Pons (tissue), 1 donor: ENCODE measurements around the gene FUT2.
"Not testable (repeated sequence)": the region's sequence is repeated elsewhere in the genome, so short reads cannot be mapped to it uniquely, and the experiment has no call there.

Source experiments
- DNase-seq: peaks from one replicate; pipeline ENCODE4 v3.0.0-alpha.2; 2016; ENCODE audit warnings: low spot score

Gene FUT2

GRCh38 chr19:48702701-48703100 lies 6.9 kb downstream of the FUT2 start:
- no peak for DNase-seq

GRCh38 chr19:48703316-48703715 lies 7.5 kb downstream of the FUT2 start:
- DNase-seq = no peak

DNA sequence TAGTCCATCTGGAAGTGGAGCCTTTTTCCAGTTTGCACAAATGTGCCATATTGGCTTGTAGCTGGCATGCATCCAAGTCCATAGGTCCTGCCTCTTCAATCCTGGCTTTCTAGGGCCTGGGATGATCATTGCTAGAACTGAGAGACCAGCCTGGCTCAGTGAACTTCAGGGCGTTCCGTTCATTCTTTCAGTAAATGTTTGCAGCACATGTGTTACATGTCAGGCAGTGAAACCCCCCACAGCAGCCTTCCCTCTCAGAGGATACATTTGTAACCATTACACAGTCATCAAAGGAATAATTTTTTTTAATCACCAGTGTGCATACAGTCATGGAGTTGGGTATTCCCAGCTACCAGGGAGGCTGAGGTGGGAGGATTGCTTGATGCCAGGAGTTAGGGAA lies 9.7 kb downstream of the FUT2 start:
- no peak for DNase-seq

DNA sequence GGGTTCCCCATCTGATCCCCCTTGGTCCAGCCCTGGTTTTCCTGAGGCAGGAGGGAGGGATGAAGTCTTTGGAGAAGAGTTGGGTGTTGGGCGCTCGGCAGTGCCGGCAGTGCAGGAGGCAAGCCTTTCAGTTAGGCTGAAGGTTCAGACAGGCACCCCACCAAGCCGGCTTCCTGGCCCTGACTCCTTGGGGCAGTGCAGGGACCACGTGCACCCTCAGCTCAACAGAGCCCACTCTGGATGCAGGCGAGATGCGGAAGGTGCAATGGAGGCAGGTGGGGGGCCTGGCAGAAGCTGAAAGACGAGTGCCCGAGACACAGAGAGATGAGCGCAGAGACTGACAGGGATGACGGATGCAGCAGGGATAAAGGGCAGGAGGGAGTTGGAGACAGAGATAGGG lies 12.7 kb downstream of the FUT2 start:
- no peak for DNase-seq

GRCh38 chr19:48711106-48711662 lies 15.4 kb downstream of the FUT2 start:
- DNase-seq = no peak

GRCh38 chr19:48713041-48713863 lies 17.5 kb downstream of the FUT2 start:
- no peak for DNase-seq

DNA sequence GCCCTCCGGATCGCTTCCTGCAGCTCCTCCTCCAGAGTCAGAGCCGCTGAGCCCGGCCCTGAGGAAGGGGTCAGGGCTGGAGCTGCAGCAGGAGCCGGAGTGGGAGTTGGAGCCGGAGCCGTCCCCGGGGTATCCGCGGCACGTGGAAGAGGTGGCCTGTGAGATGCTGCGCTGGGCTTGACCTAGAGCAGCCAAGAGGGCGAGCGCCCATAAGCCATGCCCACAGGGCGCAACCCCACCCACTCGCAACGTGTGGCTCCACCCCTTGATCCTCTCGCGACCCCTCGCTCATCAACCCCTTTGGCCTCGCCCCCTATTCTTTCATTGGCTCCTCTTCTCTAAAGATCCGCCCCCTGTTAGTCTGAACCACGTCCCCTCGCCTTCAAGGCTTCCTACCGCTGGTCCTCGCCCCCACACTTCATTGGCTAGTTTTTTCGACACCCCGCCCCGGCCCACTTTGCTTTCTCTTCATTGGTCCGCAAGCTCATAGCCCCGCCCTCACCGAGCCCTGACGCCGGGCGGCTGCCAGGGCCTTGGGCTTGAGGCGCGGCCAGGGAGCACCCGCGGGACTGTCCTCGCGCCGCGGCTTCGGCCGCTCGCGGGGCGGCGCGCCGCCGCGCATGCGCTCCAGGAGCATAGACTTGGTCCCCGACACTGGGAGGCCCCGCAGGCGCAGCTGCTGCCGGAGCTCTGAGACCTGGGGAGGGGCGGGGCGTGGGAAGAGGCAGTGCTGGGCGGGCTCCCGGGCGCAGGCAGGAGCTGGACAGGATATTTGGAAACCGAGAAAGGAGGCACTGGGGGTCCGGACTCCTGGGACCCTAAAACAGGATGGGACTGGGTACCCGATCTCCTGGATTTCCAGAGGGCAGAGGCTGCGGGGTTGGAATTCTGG lies 18.3 kb downstream of the FUT2 start:
- DNase-seq = peak; percentile 100

GRCh38 chr19:48714759-48715675 lies 19.2 kb downstream of the FUT2 start:
- no peak for DNase-seq

DNA sequence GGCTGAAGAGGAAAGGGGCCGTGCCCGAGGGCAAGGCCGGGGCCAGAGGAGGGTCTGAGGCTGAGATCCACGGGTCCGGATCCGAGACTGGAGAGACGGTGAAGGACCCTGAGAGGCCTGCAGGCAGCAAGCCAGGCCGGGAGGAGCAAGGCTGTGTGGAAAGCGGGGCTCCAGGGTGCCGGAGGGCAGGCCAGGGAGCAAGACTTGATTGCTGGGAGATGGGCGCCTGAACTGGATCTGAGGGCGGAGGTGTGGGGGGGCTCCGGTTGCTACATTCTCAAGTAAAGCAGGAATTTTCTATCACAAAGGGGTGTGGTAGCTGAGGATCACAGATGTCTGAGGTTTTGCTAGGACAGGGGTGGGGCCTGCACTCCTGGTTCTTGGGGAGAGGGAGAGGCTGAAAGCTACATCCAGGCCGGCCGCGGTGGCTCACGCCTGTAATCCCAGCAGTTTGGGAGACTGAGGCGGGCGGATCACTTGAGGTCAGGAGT lies 20.0 kb downstream of the FUT2 start:
- DNase-seq = no peak

DNA sequence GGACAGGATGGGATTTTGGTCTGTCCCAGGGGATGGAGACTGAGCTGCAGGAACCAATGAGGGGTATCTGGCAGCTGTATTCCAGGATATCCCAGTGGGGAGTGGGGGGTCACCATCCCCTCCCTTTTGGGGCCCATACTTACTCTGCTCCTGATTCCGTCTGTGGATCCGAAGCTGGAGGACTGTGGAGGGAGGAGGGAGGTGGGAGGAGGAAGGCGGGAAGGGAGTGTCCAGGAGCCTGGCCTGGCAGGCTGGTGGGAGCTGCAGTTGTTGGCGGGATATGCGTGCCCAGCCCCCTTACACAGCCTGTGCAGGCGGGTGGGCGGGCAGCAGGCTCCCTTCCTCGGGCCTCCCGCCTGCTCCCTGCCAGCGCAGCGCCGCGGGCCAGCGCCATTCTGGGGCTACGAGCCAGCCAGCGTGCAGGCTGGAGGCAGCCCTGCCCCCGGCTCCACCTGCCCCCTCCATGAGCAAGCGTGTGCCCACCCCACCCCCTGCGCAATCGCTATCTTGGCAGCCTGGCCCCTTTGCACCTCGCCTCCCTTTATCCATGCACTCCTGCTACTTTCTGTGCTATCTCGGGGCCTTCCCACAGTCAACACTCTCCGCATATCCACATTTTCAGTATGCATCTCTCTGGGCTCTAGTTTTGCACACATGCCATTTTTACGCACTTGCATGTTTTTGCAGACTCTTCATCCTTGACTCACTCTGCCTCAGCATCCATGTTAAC lies 21.0 kb downstream of the FUT2 start:
- no peak for DNase-seq

DNA sequence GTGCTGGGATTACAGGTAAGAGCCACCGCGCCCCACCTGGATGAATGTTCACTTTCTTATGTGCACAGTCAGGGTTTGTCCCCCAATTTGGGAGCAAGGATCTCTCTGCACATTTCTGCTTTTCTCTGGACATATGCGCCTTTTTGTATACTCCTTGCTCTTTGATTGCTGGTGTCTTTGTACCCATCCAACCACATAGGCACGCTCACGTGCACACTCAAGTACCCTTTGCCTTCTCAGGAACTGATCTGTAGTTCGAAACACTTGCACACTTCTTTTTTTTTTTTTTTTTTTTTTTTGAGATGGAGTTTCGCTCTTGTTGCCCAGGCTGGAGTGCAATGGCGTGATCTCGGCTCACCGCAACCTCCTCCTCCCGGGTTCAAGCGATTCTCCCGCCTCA lies 22.3 kb downstream of the FUT2 start:
- DNase-seq = not testable (repeated sequence)

- DNase-seq = no peak
Observed at GRCh38 chr19:48718711-48719231, 23.0 kb downstream of the FUT2 start.

DNA sequence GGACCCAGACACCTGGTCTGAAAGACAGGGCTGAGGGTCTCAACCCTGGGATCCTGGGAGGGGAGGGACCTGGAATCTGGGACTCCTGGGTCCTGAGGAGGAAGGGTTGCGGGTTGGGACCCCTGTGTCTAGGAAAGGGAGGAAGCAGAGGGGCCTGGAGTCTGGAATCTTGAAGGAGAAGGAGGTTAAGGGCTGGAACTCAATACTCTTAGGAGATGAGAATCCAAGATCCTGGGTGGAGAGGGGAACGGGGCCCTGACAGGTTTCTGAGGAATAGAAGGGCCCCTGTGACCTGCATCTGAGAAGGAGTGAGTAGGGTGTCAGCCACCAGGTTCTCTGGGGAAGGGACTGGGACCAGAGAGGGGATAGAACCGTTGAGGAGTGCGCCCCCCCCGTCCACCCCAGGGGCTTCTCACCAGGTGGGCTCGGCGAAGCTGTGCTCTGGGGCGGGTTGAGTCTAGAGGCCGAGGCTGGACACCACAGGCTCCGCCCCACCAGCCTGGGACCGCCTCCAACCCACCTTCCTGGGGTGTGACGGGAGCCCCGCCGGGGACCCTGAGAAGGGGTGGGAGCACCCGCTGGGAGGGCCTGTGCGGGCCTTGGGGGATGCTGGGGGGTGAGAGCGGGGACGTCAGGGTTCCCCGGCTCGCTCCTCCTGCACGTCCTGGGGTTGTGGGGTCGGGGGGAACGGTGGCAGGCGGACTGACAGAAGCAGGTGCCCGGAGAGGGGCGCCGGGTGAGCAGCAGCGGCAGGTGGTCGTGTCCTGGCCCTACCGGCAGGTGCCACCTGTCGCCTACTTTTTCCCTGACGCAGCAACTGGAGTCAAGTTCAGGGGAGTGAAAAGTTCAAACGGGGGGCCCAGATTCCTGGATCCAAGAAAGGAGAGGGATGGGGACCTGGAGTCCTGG lies 23.7 kb downstream of the FUT2 start, which contains the start of gene MAMSTR:
Gene MAMSTR (minus strand): TSS at position 463 of the 909 bp plus-strand sequence. CDS start 694 bp downstream, outside the sequence.
- no peak for DNase-seq

DNA sequence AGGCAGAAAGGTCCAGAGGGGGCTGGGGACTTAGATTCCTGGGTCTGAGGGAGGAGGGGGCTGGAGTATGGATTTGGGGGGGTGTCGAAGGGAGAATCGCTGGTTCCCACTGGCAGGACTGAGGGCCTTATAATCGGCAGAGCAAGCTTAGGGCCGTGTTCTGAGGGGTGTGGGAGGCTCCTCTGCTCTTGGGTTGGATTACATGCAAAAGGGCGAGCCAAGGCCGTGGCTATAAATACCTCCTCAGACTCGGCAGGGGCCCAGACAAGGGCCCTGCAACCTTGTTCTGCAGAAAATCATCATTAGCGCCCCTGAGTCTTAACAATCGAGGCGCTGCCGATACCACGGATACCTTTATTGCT lies 24.5 kb downstream of the FUT2 start:
- DNase-seq = no peak

DNA sequence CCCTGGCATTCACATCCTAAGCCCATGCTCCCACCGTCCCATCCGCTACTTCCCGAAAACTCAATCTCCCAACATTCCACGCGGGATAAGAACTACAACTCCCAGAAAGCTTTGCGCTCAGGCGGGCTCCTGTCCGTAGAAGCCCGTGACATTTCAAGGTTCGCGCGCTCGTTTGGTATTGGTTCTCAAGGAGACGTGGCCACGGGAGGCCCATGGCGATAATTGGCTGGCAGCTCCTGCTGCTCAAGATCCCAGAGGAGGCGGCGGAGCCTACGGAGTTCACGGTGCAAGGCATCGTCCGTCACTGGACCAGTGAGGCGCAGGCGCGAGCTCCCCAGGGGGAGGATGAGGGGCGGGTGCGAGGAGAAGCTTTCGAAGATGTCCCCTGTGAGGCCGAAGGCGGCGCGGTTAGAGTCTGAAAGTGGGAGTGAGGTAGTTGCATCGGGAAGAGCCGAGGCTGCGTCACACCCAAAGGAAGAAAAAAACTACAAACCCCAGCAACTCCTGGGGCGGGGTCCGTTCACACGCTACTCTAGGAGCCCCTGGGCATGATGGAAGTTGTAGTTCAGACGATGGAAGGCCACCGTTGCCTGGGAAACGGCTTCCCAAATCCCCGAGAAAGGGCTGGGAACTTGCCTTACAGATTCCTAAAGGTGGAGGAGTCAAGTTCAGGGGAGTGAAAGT lies 25.0 kb downstream of the FUT2 start:
- DNase-seq = peak; percentile 100

GRCh38 chr19:48722196-48722708 lies 26.5 kb downstream of the FUT2 start:
- DNase-seq = no peak

DNA sequence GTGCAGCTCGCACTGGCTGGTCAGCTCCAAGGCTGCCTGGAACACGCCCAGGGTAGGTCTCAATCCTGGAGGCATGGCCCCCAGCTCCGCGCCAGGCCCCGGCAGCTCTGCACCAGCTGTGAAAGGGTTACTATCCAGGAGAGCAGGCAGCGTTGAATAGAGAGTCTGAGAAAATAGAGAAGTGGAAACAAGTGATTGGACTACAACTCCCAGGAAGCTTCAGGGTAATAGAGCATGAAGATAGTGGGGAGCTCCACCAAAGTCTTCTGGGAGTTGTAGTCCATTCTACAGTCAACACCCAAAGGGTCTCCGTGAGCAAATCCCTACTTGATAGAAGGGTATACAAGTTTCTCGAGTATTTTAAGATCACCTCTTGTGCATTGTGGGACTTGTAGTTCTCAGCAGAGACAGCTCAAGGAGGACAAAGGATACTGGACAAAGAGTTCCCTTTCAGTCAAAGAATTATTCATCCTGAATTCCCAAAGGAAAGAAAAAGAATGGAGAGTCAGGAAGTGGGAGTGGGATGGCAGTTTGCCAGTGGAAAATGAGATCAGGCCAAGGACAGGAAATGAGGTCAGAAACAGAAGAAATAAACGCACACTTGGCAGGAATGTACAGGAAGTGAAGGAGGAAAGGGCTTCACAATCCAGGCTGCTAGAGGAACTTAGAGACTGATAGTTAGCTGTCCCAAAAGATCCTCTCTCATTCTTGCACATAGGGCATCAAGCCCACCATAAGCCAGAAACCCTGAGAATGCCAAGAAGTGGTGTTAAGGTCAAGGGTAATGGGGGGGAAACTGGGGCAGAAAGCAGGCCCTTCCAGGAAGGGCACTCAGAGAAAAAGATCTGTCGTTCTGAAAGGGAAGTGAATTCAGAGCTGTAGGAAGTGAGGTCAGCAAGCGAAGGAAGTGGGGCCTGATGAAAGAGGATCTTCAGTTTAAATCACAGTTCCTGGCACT lies 29.3 kb downstream of the FUT2 start:
- DNase-seq = peak; percentile 75
